ENCODE data around the gene MLF1.

DNA sequence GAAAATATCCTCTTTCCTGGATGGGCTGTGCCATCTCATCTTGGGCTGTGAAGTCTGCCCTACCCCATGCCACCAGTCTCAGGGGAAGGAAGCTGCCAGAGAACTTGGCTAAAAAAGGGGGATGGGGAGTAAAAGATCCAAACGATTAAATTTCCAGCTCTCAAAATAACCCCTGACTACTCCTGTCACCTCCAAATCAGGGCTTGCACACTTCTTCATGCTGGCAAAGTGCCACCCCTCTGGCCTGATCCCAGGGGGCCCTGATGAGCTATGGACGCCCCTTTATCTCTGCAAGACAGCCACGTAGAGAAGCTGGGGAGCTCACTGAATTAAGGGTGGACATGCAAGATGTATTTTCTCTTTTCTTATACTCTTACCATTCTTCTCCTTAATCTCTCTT, 1.2 kb upstream of the MLF1 start:
- TF ChIP-seq, protein P1, sequence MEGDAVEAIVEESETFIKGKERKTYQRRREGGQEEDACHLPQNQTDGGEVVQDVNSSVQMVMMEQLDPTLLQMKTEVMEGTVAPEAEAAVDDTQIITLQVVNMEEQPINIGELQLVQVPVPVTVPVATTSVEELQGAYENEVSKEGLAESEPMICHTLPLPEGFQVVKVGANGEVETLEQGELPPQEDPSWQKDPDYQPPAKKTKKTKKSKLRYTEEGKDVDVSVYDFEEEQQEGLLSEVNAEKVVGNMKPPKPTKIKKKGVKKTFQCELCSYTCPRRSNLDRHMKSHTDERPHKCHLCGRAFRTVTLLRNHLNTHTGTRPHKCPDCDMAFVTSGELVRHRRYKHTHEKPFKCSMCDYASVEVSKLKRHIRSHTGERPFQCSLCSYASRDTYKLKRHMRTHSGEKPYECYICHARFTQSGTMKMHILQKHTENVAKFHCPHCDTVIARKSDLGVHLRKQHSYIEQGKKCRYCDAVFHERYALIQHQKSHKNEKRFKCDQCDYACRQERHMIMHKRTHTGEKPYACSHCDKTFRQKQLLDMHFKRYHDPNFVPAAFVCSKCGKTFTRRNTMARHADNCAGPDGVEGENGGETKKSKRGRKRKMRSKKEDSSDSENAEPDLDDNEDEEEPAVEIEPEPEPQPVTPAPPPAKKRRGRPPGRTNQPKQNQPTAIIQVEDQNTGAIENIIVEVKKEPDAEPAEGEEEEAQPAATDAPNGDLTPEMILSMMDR (conservative IDR thresholded peaks at IDR 0.05; ENCODE audit: low read depth, low read length), result no peak
- TF ChIP-seq CEBPB (IDR thresholded peaks at IDR 0.05; ENCODE audit: low read depth, low read length), result no peak
- no peak for TF ChIP-seq MAZ (IDR thresholded peaks at IDR 0.05; ENCODE audit: borderline replicate concordance, low read depth, low read length)
- no peak for TF ChIP-seq RCOR1 (IDR thresholded peaks at IDR 0.05; ENCODE audit: insufficient replicate concordance, low read length)
- no peak for TF ChIP-seq USF2 (IDR thresholded peaks at IDR 0.05; ENCODE audit: low read depth, low read length)
- TF ChIP-seq POLR2A (IDR thresholded peaks at IDR 0.05; ENCODE audit: low read depth, low read length), result no peak
- TF ChIP-seq SMC3 (IDR thresholded peaks at IDR 0.05; ENCODE audit: low read depth, low read length), result no peak
